Superior temporal gyrus (tissue), 1 donor: ENCODE data around the gene SLC16A6.
A peak's percentile ranks its signal among the peaks of the same experiment; 100 is the strongest.
"Not testable (repeated sequence)": the region's sequence is repeated elsewhere in the genome, so short reads cannot be mapped to it uniquely, and the experiment has no call there.

Experiments
- DNase-seq: peaks from one replicate; pipeline ENCODE4 v3.0.0-alpha.2; 2016; ENCODE audit errors: extremely low spot score

The SLC16A6 gene

DNA sequence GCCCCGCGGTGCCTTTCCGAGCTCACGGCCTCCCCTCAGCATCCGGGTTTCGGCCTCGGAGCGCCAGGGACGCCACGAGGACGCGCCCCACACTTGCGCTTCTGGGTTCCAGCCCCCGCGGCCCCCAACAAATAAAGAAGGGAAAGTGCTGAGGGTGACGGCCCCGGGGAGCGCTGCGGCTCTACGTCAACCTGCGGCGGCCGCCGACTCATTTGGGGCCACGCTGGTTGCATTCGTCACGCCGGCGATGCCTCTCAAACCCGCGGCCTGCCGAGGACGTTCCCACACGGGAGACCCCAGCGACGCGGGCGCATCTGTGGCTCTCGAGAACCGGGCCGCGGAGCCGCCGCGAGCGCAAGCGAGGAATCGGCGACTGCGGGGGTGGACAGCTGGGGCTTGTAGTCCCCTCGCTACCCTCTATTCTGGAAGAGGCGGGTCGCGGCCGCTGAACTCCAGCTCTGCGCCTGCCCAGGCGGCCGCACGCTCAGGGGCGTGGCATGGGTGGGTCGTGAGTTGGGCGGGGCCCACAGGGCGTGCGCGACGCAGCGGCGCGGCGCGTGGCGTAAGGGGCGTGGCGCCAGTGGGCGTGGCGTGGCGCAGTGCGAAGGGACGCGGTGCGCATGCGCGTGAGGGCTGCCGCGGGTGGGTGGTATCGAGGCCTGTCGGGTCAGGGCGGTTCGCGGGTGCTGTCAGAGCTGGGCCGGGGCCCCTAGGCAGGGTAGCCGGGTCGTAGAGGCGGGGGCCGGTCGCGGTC lies 43.3 kb downstream of the SLC16A6 start, which contains the start of gene AMZ2:
Gene AMZ2 (plus strand): TSS at position 599 of the 754 bp plus-strand sequence. CDS start 2,145 bp downstream, outside the sequence.
- peak; percentile 97 for DNase-seq

GRCh38 chr17:68246271-68247028 lies 44.5 kb downstream of the SLC16A6 start:
- no peak for DNase-seq

- DNase-seq, result no peak
Observed at GRCh38 chr17:68239632-68240366, 51.1 kb downstream of the SLC16A6 start.

DNA sequence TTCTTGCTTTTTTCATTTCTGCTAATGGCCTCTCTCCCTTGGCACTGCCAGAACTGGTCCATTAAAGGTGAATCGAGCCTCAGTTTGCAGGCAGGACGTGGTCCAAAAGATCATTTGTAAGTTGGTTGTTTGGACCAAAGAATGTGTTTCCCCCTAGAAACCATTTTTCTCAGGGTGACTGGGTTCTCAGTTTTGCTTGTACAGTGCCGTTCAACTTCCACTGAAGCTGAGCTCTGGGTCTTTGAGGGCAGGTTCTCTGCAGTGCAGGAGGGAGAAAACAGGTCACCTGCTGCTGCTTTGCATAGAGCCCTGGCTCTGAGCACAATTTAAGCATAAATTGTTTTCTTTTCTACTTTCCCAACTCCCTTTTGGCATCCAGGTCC lies 52.1 kb downstream of the SLC16A6 start:
- no peak for DNase-seq

DNA sequence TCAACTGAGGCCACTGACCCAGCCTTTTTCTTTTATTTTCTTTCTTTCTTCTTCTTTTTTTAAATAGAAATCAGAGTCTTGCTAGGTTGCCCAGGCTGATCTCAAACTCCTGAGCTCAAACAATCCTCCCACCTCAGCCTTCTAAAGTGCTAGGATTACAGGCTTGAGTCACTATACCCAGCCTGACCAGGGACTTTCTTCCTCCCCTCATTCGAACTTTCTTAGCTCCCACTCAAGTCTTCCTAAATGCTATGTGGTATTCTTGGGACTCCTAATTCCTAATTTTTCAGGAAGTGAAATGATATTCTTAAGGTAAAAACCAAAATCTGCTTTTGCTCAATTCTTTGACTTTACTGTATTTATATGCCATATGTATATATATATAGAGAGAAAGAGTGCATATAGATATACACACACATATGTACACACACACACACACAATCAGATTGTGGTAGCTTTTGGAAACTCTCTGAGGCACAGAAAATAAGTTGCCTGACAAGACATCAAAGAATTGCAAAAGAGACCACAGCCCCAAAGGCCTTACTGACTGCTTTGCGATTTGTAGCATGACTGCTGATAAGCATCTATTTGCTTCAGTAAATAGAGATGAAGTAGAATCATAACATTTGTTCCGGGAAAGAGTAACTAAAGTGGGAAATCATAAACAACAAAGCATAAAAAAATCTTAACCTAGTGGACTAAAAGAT lies 52.6 kb downstream of the SLC16A6 start:
- DNase-seq, result no peak

DNA sequence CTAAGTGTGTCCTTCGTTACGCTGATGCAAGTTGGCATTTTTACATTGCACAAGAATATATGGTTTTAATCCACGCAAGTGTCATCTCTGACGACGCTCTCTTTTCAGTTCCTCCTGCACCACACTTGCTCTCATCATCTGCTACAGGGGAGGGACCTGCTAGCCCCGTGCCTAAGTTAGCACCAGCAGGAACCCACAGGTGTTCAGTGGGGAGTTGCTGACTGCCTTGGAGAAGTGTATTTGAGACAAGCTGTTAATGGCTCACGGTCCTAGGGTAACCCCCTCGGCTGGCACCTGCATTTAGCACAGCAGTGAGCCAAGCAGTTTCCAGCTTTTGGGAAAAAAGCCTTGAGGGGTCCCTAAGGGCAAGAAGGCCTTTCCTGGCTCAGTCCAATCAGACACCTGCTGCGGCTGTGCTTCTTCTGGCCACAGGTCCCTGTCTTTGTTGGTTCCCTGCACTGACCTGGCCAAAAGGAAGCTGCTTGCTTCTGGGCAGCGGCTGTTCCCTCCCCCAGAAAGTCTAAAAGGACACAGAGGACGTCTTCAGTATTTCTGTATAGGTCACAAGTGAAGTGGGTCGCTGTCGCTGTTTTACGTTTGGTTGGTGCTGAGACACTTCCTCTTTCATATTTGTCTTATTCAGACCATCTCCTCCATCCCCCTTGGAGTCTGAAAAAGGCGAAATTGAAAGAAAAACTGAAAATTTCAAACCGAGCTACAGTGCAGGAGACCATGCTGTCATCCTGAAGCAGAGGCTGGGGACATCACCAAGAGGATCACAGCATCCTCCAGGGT lies 53.4 kb downstream of the SLC16A6 start:
- DNase-seq, result not testable (repeated sequence)

GRCh38 chr17:68235336-68235791 lies 55.6 kb downstream of the SLC16A6 start:
- DNase-seq, result not testable (repeated sequence)

- DNase-seq, result peak; percentile 75
Observed at GRCh38 chr17:68234726-68235335, 56.1 kb downstream of the SLC16A6 start.

GRCh38 chr17:68232741-68233140 lies 58.2 kb downstream of the SLC16A6 start:
- not testable (repeated sequence) for DNase-seq

DNA sequence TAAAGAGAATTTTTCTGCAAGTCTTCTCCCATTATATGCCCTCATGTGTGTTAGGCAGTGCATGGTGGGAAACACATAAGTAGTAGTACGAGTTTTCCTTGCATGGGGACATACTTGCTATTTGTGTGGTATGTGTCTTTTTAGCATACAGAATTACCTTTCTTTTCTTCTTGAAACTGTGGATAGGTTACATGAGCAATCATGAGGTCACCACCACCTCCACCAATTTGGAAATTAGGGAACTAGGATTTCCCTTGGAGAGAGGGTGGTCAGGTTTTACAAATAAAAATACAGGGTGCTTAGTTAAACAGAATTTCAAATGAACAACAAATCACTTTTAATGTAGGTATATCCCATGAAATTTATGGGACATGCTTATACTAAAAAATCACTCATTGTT lies 59.4 kb downstream of the SLC16A6 start:
- no peak for DNase-seq

- DNase-seq, result not testable (repeated sequence)
Observed at GRCh38 chr17:68231131-68231530, 59.8 kb downstream of the SLC16A6 start.

- DNase-seq, result no peak
Observed at GRCh38 chr17:68229619-68230018, 61.3 kb downstream of the SLC16A6 start.

DNA sequence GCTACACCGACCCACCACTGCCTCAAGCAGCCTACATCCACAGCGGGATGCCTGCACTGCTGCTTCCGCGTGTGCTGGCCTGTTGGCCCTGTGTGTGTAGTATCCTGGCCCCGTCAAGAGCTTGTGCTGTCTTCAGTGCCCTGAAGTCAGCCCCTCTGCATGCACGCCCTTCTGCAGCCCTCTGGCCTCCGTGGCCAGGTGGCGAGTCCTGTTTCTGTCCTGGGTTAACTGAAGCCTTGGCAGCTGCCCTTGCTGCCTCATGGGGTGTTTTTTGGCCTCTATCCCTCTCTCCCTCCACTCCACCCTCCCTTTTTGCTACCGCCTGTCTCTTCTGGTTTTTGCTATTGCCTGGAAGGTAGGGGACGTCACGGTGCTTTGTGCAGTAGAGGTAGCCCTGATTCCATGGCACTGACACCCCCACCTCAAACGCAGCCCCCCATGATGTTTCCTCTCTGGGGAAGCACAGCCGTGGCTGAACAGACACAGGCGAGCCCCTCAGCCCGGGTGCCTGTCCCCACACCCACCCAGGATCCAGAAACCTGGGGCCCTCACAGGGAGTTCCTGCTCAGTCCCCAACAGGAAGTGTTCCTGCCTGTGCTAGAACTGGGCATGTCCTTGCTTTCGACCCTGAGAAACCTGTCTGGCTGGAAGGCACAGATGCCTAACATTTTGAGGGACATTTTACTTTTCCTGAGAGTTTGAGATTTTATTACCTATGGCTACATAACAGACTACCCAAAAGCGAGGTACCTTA lies 61.9 kb downstream of the SLC16A6 start:
- DNase-seq, result no peak

DNA sequence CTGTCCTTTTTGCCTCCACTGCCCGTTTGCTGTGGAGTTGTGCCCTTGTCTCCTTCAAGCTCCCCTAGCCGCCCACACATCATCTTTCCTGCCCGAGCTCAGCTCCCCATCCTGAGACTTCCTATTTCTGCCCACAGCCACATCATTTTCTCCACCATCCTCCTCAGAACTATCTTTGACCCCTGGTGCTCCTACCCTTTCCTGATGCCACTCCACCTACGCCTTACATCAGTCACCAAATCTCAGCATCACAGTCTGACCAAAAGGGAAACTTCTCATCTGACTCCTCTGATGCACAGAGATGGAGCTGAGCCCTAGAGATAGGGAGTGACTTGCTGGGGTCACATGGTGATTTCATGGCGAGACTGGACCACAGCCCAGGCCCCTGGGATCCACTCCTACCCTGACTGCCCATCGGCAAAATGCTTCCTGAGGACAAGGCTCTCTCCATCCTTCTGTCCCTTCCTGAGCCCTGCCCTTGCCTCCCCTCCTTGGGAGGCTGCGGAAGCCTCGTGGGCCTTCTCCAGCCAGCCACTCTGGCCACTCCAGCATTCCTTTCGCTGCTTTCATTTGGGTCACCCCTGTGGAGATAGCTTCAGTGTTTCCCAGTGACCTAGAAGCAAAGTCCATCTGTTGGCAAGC lies 62.8 kb downstream of the SLC16A6 start:
- DNase-seq, result not testable (repeated sequence)

DNA sequence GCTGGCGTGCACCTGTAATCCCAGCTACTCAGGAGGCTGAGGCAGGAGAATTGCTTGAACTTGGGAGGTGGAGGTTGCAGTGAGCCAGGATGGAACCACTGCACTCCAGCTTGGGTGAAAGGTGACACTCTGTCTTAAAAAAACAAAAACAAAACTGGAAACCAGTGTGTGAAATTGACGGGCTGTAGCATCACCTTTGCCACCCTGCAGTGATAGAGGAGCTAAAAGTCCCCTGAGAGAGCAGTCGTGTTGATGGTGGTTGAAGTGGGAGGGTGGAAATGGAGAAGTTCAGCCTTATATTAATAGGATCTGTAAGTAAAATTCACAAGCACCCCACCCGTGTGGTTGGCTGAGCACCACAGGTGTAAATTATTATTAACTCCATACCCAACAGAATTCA lies 65.9 kb downstream of the SLC16A6 start:
- DNase-seq, result not testable (repeated sequence)

DNA sequence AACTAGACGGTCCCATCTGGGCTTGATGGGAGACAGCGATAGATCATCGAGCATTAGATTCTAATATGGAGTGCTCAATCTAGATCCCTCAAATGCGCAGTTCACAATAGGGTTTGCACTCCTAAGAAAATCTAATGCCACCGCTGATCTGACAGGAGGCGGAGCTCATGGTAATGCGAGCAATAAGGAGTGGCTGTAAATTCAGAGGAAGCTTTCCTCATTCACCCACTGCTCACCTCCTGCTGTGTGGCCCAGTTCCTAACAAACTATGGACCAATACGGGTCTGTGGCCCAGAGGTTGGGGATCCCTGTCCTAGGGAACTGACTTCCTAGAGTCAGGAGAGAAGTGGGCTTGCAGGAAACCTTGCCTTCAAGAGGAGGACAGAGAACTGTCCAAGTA lies 68.3 kb downstream of the SLC16A6 start:
- DNase-seq, result no peak

GRCh38 chr17:68221786-68222185 lies 69.1 kb downstream of the SLC16A6 start:
- no peak for DNase-seq

GRCh38 chr17:68220786-68221185 lies 70.1 kb downstream of the SLC16A6 start:
- DNase-seq, result not testable (repeated sequence)

DNA sequence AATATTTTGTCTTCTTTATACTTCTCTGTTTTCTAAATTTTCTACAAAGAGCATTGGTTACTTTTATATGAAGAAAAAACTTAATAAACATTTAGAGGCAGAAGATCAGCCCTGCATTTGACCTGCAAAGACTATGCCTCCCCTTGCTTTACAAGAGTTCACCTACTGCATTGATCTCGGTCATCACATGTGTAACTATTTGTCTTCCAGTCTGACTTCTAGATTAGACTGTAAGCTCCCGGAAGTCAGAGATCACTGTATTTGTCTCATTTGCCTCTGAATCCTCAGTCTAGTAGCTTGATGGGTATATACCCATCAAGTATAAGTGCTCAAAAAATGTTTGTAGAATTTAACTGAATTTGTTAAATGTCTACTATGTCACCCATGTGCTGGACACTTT lies 70.7 kb downstream of the SLC16A6 start:
- not testable (repeated sequence) for DNase-seq
